H1 (cell line): ENCODE data around the gene RBM20. TPM values are rescaled to one million over a fixed set of nuclear protein-coding genes. Genes with fewer than 3 reads are reported as not detected.

Source experiments
- CTCF ChIA-PET: fragments of 300-600 bp; sonication (Branson Sonifier 250); formaldehyde crosslinking; loops from one replicate; lab custom pipeline; 2021; ENCODE audit not compliant: partially characterized antibody; lab: Charles Lee
- POLR2A ChIA-PET: fragments of 300-600 bp; sonication (Branson Sonifier 250); formaldehyde crosslinking; loops from one replicate; lab custom pipeline; 2021; ENCODE audit warnings: inconsistent platforms; ENCODE audit not compliant: partially characterized antibody; lab: Charles Lee
- DNase-seq, 2 experiments: peaks; one replicate each; pipeline versions ENCODE4 v3.0.0 to v3.0.0-alpha.2; 2010 to 2022; ENCODE audit warnings: low spot score in 2 of 2, low read depth in 1 of 2, mixed read lengths in 1 of 2
- FAIRE-seq: peaks from 2 replicates; lab custom pipeline; 2011; peaks lifted over from hg19 to GRCh38; lab: Jason Lieb, UNC
- H2AFZ ChIP-seq: 2 replicates; pipeline ENCODE4 v1.8.1; 2012; ENCODE audit warnings: low read length, inconsistent platforms
- H2AK5ac ChIP-seq: 2 replicates; pipeline ENCODE4 v1.6.1; 2013; ENCODE audit warnings: low read depth, low read length
- H2BK120ac ChIP-seq: replicated peaks from 2 replicates; pipeline ENCODE3; 2013; ENCODE audit warnings: low read depth, low read length, inconsistent platforms
- H2BK12ac ChIP-seq: 2 replicates; pipeline ENCODE4 v1.6.1; 2013; ENCODE audit warnings: low read depth, low read length
- H2BK15ac ChIP-seq: 2 replicates; pipeline ENCODE4 v1.6.1; 2013; ENCODE audit warnings: low read length
- H2BK20ac ChIP-seq: 2 replicates; pipeline ENCODE4 v1.6.1; 2013; ENCODE audit warnings: low read length
- H2BK5ac ChIP-seq: 2 replicates; pipeline ENCODE4 v1.6.1; 2013; ENCODE audit warnings: low read depth, low read length
- H3K14ac ChIP-seq: 2 replicates; pipeline ENCODE4 v1.6.1; 2013; ENCODE audit warnings: inconsistent platforms; ENCODE audit not compliant: insufficient read length
- H3K18ac ChIP-seq: 2 replicates; pipeline ENCODE4 v1.6.1; 2013; ENCODE audit warnings: low read length; ENCODE audit errors: extremely low read depth
- H3K23ac ChIP-seq: 2 replicates; pipeline ENCODE4 v1.6.1; 2013; ENCODE audit warnings: inconsistent platforms; ENCODE audit not compliant: insufficient read length
- H3K23me2 ChIP-seq: 2 replicates; pipeline ENCODE4 v1.6.1; 2013; ENCODE audit warnings: low read depth, low read length
- H3K27ac ChIP-seq: 2 replicates; pipeline ENCODE4 v1.6.1; 2011; ENCODE audit warnings: low read depth, low read length, inconsistent platforms
- H3K27me3 ChIP-seq, 4 experiments: replicated peaks in 1 of 4; 1 replicate in 1 of 4; 2 replicates in 3 of 4; pipeline versions ENCODE4 v1.6.1 to v1.8.1; 2011 to 2013; ENCODE audit warnings: low read length in 3 of 4, mild to moderate bottlenecking in 3 of 4, inconsistent platforms in 2 of 4, mixed read lengths in 2 of 4, moderate library complexity in 1 of 4; ENCODE audit not compliant: control insufficient read depth in 3 of 4, insufficient read depth in 3 of 4; ENCODE audit errors: extremely low read depth in 1 of 4
- H3K36me3 ChIP-seq, 4 experiments: 2 replicates each; pipeline versions ENCODE4 v1.6.1 to v1.8.1; 2011 to 2013; ENCODE audit warnings: mild to moderate bottlenecking in 4 of 4, low read length in 3 of 4, moderate library complexity in 2 of 4, control low read depth in 1 of 4, inconsistent platforms in 1 of 4; ENCODE audit not compliant: insufficient read depth in 4 of 4, control insufficient read depth in 2 of 4
- H3K4ac ChIP-seq: replicated peaks from 2 replicates; pipeline ENCODE3; 2013; ENCODE audit warnings: low read length, low read depth, mixed read lengths, inconsistent platforms; ENCODE audit not compliant: insufficient read length
- H3K4me1 ChIP-seq, 4 experiments: replicated peaks in 1 of 4; 1 replicate in 1 of 4; 2 replicates in 3 of 4; pipeline versions ENCODE4 v1.6.1 to v1.8.1; 2011 to 2013; ENCODE audit warnings: low read length in 3 of 4, inconsistent platforms in 2 of 4, mixed read lengths in 1 of 4; ENCODE audit not compliant: insufficient read depth in 4 of 4, control insufficient read depth in 3 of 4
- H3K4me2 ChIP-seq, 2 experiments: 2 replicates each; pipeline versions ENCODE4 v1.6.1 to v1.8.1; 2011 to 2013; ENCODE audit warnings: low read depth in 2 of 2, low read length in 2 of 2, control low read depth in 1 of 2, inconsistent platforms in 1 of 2, mild to moderate bottlenecking in 1 of 2; ENCODE audit not compliant: insufficient read depth in 1 of 2
- H3K4me3 ChIP-seq, 4 experiments: fragments of 200-600, 300-600 bp in 1 of 4; sonication (generic), shearing (Covaris generic), sonication (Bioruptor Twin) in 1 of 4; 2 replicates each; pipeline versions ENCODE4 v1.5.1 to v1.8.1; 2011 to 2016; ENCODE audit warnings: low read length in 4 of 4, low read depth in 3 of 4, control low read depth in 2 of 4, inconsistent platforms in 2 of 4, mild to moderate bottlenecking in 2 of 4, mixed read lengths in 1 of 4, moderate library complexity in 1 of 4; ENCODE audit not compliant: insufficient read depth in 2 of 4; ENCODE audit errors: extremely low read depth in 1 of 4
- H3K56ac ChIP-seq: replicated peaks from 2 replicates; pipeline ENCODE3; 2013; ENCODE audit warnings: low read depth, mild to moderate bottlenecking, mixed read lengths, low read length, inconsistent platforms; ENCODE audit not compliant: insufficient read length
- H3K79me1 ChIP-seq: 2 replicates; pipeline ENCODE4 v1.6.1; 2013; ENCODE audit warnings: low read depth, low read length, control low read depth
- H3K79me2 ChIP-seq, 2 experiments: 2 replicates each; pipeline versions ENCODE4 v1.6.1 to v1.8.1; 2012 to 2013; ENCODE audit warnings: low read length in 2 of 2, mild to moderate bottlenecking in 2 of 2, inconsistent platforms in 1 of 2; ENCODE audit not compliant: insufficient read depth in 2 of 2, control insufficient read depth in 1 of 2
- H3K9ac ChIP-seq, 4 experiments: replicated peaks in 1 of 4; 1 replicate in 1 of 4; 2 replicates in 3 of 4; pipeline versions ENCODE4 v1.6.1 to v1.8.1; 2011 to 2013; ENCODE audit warnings: low read depth in 3 of 4, low read length in 3 of 4, control low read depth in 2 of 4, mild to moderate bottlenecking in 2 of 4, moderate library complexity in 2 of 4, inconsistent platforms in 1 of 4; ENCODE audit errors: extremely low read depth in 1 of 4
- H3K9me3 ChIP-seq, 2 experiments: 2 replicates each; pipeline versions ENCODE4 v1.6.1 to v1.8.1; 2012 to 2013; ENCODE audit warnings: mild to moderate bottlenecking in 2 of 2, moderate library complexity in 2 of 2, control low read depth in 1 of 2, inconsistent platforms in 1 of 2, low read depth in 1 of 2, low read length in 1 of 2, mixed read lengths in 1 of 2; ENCODE audit not compliant: insufficient read depth in 2 of 2
- H4K20me1 ChIP-seq, 2 experiments: replicated peaks in 1 of 2; 2 replicates each; pipeline versions ENCODE3 to v1.8.1; 2011 to 2013; ENCODE audit warnings: inconsistent platforms in 2 of 2, low read length in 2 of 2, mild to moderate bottlenecking in 1 of 2; ENCODE audit not compliant: insufficient read depth in 2 of 2, control insufficient read depth in 1 of 2
- H4K5ac ChIP-seq: 2 replicates; pipeline ENCODE4 v1.6.1; 2013; ENCODE audit warnings: low read length, low read depth, mixed read lengths, inconsistent platforms; ENCODE audit not compliant: insufficient read length
- H4K8ac ChIP-seq: 2 replicates; pipeline ENCODE4 v1.8.0; 2013; ENCODE audit warnings: mild to moderate bottlenecking, moderate library complexity, low read length, inconsistent platforms; ENCODE audit not compliant: insufficient read depth; ENCODE audit errors: extremely low read depth
- H4K91ac ChIP-seq: replicated peaks from 2 replicates; pipeline ENCODE3; 2013; ENCODE audit warnings: low read length, mixed read lengths, inconsistent platforms; ENCODE audit not compliant: insufficient read length
- ASH2L ChIP-seq: fragments of 200-600, 300-600 bp; sonication (generic); IDR thresholded peaks from one replicate; pipeline ENCODE4 v1.7.1; 2017; ENCODE audit warnings: low read length
- CHD2 ChIP-seq: IDR thresholded peaks from 2 replicates; pipeline ENCODE4 v1.6.1; 2012; ENCODE audit warnings: low read length, improper control_type of control experiment
- E2F6 ChIP-seq: IDR thresholded peaks from 2 replicates; pipeline ENCODE4 v1.6.1; 2012; ENCODE audit warnings: inconsistent platforms
- EGR1 ChIP-seq: IDR thresholded peaks from 2 replicates; pipeline ENCODE4 v1.6.1; 2011; ENCODE audit warnings: low read depth, low read length, borderline replicate concordance
- HDAC6 ChIP-seq: IDR thresholded peaks from one replicate; pipeline ENCODE4 v1.7.1; 2012; ENCODE audit warnings: low read depth, mild to moderate bottlenecking, inconsistent platforms, low read length, moderate library complexity
- RBBP5 ChIP-seq: IDR thresholded peaks from 2 replicates; pipeline ENCODE4 v1.7.1; 2012; ENCODE audit warnings: low read depth, mild to moderate bottlenecking, inconsistent platforms, low read length, moderate library complexity, borderline replicate concordance
- WGBS, 2 experiments: shearing (Covaris generic) in 1 of 2; methylation state at CpG; one replicate each; pipeline versions ENCODE4 v1.1.6 to v1.1.7; 2013 to 2015; ENCODE audit warnings: low lambda C conversion rate in 2 of 2, mixed read lengths in 2 of 2, inconsistent platforms in 1 of 2, low coverage in 1 of 2, missing lambda C conversion rate in 1 of 2; ENCODE audit not compliant: insufficient replicate concordance in 2 of 2, insufficient coverage in 1 of 2, insufficient read length in 1 of 2; ENCODE audit errors: extremely low coverage in 1 of 2, missing lambda C conversion rate in 1 of 2; 5-methylcytosine and 5-hydroxymethylcytosine counted together
- polyA plus RNA-seq, 7 experiments: library from polyadenylated mRNA; depleted of rRNA in 3 of 7; stranded (reverse) in 5 of 7; unstranded in 2 of 7; fragments of >200 nt in 5 of 7; fragments of 200-250 nt in 2 of 7; gene quantifications; 1 replicate in 5 of 7; 2 replicates in 1 of 7; 4 replicates in 1 of 7; pipeline versions ENCODE4 v1.2.1 to v1.2.3, GENCODE V29; 2011 to 2013; ENCODE audit warnings: missing spikeins in 2 of 7, mixed read lengths in 2 of 7
- total RNA-seq: library from RNA; stranded (reverse); fragmentation: NEBNext Ultra II Directional; extraction: Animal tissue kit (Norgen Biotek cat#: 25700); gene quantifications from 2 replicates; pipeline ENCODE4 v1.2.1, GENCODE V29; 2021

RBM20 gene
- total and polyA plus RNA-seq, 2 of the 8 experiments (the other 6 are each of a cell fraction or from before 2014, with no cell fraction given) = 0.05 to 0.63 TPM

- DNase-seq (peak; percentile 29 to 59), FAIRE-seq (peak; percentile 94)
- peak overlapping the region; percentile 24 to 49; a peak in 3 of 4 replicates for H3K4me2 ChIP-seq
- no peaks in the 10 kb centered on the region; the same call in 1 of the 2 replicates for H3K23me2 ChIP-seq
- no peaks in the 10 kb centered on the region for H3K79me1 ChIP-seq
- H2BK15ac ChIP-seq = no peak overlapping the region
- H4K5ac ChIP-seq = no peak overlapping the region
- H4K20me1 ChIP-seq = no peaks in the 10 kb centered on the region
- H3K79me2 ChIP-seq = no peaks in the 10 kb centered on the region
- WGBS, 2 experiments = 44% methylated on average over 8 of the region's 8 CpGs; no CpG with 5 or more reads in 1 of the 2 experiments
- no peak overlapping the region for H2BK12ac ChIP-seq
- H3K27me3 ChIP-seq = no peaks in the 10 kb centered on the region
- no peaks in the 10 kb centered on the region for H3K9me3 ChIP-seq
- H3K27ac ChIP-seq = no peak overlapping the region; the same call in 1 of the 2 replicates
- H3K9ac ChIP-seq = peak overlapping the region in 1 of 4 experiments; percentile 34; a peak in 1 of 7 replicates
- ChIA-PET CTCF (interaction anchor here (0.9 to 1.9 kb wide), 3 partner anchors 10 to 19 kb away, joined by 3 to 5 read pairs (median 4); no protein-coding TSS in a partner anchor), POLR2A (interaction anchor here (1.8 to 2.0 kb wide), 2 partner anchors 10 to 49 kb away, joined by 4 to 8 read pairs; partner anchors contain the start of gene PDCD4)
- H3K4ac ChIP-seq = no peak overlapping the region
- H4K91ac ChIP-seq = no peak overlapping the region
- H2BK5ac ChIP-seq = no peak overlapping the region
- H3K4me3 ChIP-seq = peak overlapping the region in 1 of 4 experiments; percentile 22; a peak in 1 of 8 replicates
- no peak overlapping the region for H2AK5ac ChIP-seq
- H3K36me3 ChIP-seq = no peaks in the 10 kb centered on the region
- no peak overlapping the region for H4K8ac ChIP-seq
- no peak overlapping the region for H3K14ac ChIP-seq
- no peak overlapping the region for H2BK20ac ChIP-seq
- no peak overlapping the region for H3K56ac ChIP-seq
- no peak overlapping the region for H3K18ac ChIP-seq
- TF ChIP-seq HDAC6 = no peak
- TF ChIP-seq RBBP5 = 0 out of 2 replicates have a peak, but pooled peaks have one; percentile 53
- no peak for TF ChIP-seq E2F6
- no peak for TF ChIP-seq CHD2
- TF ChIP-seq EGR1 = no peak
- TF ChIP-seq ASH2L = peak; percentile 82
- H2AFZ ChIP-seq = no peak overlapping the region
- peaks cover 4 to 16% (median 11%) of the 10 kb centered on the region in 4 experiments; a peak in 6 of 7 replicates for H3K4me1 ChIP-seq
- H2BK120ac ChIP-seq = no peak overlapping the region
- H3K23ac ChIP-seq = no peak overlapping the region
Measured at GRCh38 chr10:110822712-110823311, 178.7 kb downstream of the RBM20 start.
